H1 (cell line): ENCODE results near the gene C12orf43.

Experiments used
- CTCF ChIP-seq, 3 experiments: IDR thresholded peaks; 1 replicate in 2 of 3; 2 replicates in 1 of 3; pipeline versions ENCODE4 v1.5.1 to v1.6.1; 2011; ENCODE audit warnings: low read length in 3 of 3, mild to moderate bottlenecking in 3 of 3, inconsistent platforms in 2 of 3, low read depth in 1 of 3, moderate library complexity in 1 of 3; ENCODE audit not compliant: insufficient read depth in 1 of 3; ENCODE audit errors: control extremely low read depth in 1 of 3
- EZH2 ChIP-seq: fragments of 200-600 bp; sonication (generic); IDR thresholded peaks from 2 replicates; pipeline ENCODE4 v1.7.1; 2012; ENCODE audit warnings: low read depth, mild to moderate bottlenecking, moderate library complexity, low read length, inconsistent platforms; ENCODE audit not compliant: severe bottlenecking
- POLR2A ChIP-seq, 2 experiments: IDR thresholded peaks; 1 replicate in 1 of 2; 2 replicates in 1 of 2; pipeline ENCODE4 v1.6.1; 2011; ENCODE audit warnings: low read depth in 2 of 2, low read length in 2 of 2, mild to moderate bottlenecking in 2 of 2; ENCODE audit errors: control extremely low read depth in 1 of 2
- SUZ12 ChIP-seq: fragments of 200-600 bp; sonication (generic); IDR thresholded peaks from 2 replicates; pipeline ENCODE4 v1.6.1; 2012; ENCODE audit warnings: mild to moderate bottlenecking, inconsistent platforms, low read length, moderate library complexity, mixed read lengths
- USF2 ChIP-seq: IDR thresholded peaks from 2 replicates; pipeline ENCODE4 v1.6.1; 2011; ENCODE audit warnings: low read length, improper control_type of control experiment

- TF ChIP-seq CTCF (IDR thresholded peaks at IDR 0.05; ENCODE audit: control extremely low read depth in 1 of 3, insufficient read depth in 1 of 3, low read depth in 1 of 3, low read length in 3 of 3), result no peak
- TF ChIP-seq USF2, result no peak
- no peak for TF ChIP-seq SUZ12
- peak in 1 of 2 experiments; percentile 32; a peak in 1 of 3 replicates for TF ChIP-seq POLR2A (IDR thresholded peaks at IDR 0.05; ENCODE audit: control extremely low read depth in 1 of 2, low read depth in 2 of 2, low read length in 2 of 2)
- no peak for TF ChIP-seq EZH2
Observed at GRCh38 chr12:120972870-120973543, 43.3 kb downstream of the C12orf43 start.
